ENCODE results near the gene ZSCAN1. TPM values are rescaled to one million over a fixed set of nuclear protein-coding genes. Genes with fewer than 3 reads are reported as not detected.

The ZSCAN1 gene
- polyA plus RNA-seq, 5 donors: 1.1 to 2.7 (median 2.3) TPM

DNA sequence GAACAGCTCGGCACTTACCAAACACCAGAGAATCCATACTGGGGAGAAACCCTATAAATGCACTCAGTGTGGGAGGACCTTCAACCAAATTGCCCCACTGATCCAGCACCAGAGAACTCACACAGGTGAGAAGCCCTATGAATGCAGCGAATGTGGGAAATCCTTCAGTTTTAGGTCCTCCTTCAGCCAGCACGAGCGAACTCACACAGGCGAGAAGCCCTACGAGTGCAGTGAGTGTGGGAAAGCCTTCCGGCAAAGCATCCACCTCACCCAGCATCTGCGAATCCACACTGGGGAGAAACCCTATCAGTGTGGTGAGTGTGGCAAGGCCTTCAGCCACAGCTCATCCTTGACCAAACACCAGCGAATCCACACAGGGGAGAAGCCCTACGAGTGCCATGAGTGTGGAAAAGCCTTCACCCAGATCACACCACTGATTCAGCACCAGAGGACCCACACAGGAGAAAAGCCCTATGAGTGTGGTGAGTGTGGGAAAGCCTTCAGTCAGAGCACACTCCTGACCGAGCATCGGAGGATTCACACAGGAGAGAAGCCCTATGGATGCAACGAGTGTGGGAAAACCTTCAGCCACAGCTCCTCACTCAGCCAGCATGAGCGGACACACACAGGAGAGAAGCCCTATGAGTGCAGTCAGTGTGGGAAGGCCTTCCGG is 33.6 kb downstream of the ZSCAN1 start:
- no peak for DNase-seq

DNA sequence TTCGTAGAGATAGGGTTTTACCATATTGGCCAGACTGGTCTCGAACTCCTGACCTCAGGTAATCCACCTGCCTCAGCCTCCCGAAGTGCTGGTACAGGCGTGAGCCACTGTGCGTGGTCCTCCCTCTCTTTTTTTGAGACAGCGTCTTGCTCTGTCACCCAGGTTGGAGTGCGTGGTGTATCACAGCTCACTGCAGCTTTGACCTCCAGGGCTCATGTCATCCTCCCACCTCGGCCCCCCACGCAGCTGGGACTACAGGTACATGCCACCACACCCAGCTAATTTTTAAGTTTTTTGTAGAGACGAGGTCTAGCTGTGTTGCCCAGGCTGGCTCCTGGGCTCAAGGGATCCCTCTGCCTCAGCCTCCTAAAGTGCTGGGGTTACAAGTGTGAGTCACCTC is 46.0 kb downstream of the ZSCAN1 start:
- no peak for DNase-seq

DNA sequence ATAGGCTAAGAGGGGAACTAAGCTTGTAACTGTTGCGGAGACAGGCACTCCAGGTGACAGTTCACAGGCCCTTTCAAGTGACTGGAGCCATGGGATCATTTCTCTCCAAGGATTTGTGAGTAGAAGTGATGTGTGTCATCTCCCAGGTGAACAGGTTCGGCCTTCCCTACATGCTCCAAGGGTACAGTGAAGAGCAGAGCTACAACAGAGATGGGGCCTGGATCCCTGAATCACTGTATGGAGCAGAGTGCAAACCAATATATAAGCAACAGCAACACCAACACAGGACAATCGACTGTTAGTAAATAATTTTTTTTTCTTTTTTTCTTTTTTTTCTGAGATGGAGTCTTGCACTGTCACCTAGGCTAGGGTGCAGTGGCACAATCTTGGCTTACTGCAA is 49.2 kb downstream of the ZSCAN1 start:
- DNase-seq: no peak

DNA sequence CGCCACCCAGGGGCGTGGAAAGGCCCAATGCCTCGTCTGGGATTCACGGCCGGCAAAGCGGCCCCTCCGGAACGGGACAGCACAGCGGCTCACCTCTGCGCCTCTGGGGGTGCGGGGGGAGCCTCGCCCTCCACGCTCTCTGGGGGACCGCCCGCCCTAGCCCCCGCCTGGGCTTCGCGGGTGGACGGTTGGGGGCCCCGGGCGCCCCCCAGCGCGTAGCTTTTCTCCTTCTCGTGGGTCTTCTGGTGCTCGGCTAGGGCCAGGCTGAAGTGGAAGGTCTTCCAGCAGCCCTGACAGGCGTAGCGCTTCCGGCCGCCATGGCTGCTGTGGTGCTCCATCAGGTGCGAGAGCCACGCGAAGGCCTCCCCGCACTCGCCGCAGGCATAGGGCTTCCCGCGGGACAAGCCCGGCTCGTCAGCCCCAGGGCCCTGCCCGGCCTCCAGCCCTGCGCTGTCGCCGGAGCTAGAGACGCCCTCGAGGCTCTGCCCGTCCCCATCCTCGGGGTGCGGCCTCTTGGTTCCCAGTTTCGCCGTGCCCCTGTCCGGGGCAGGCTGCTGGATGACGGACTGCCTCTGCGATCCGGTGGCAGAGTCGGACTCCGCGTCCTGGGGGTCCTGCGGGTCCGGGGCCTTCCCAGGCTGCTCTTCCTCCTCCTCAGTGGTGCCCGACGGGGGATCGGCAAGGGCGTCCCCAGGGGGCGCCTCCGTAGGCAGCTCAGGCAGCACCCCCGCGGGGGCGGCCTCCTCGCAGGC is 50.9 kb downstream of the ZSCAN1 start:
- no peak for DNase-seq

DNA sequence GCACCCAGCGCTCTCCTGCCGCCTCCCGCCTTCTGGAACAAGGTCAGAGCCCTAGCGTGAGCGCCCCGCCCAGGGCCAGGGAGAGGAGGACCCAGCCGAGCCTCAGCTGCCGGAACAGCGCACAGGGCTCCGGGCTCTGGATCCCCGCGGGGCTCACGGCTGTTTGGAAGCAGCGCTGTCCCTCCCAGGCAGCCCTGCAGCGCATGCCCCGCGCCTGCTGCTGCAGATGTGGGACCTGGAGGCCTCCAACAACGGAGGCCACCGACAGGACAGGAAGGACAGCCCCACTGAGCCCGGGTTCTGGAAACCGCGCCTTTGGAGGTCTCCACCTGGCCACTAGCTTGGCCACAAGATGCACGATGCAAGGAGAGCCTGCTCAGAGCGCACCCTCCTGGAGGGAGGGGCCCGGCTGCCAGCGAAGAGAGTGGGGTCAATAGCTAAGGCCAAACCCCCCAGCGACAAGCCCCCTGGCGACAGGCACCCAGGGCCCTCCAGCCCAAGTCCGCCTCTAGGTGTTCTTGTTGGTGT is 51.6 kb downstream of the ZSCAN1 start:
- DNase-seq: no peak

DNA sequence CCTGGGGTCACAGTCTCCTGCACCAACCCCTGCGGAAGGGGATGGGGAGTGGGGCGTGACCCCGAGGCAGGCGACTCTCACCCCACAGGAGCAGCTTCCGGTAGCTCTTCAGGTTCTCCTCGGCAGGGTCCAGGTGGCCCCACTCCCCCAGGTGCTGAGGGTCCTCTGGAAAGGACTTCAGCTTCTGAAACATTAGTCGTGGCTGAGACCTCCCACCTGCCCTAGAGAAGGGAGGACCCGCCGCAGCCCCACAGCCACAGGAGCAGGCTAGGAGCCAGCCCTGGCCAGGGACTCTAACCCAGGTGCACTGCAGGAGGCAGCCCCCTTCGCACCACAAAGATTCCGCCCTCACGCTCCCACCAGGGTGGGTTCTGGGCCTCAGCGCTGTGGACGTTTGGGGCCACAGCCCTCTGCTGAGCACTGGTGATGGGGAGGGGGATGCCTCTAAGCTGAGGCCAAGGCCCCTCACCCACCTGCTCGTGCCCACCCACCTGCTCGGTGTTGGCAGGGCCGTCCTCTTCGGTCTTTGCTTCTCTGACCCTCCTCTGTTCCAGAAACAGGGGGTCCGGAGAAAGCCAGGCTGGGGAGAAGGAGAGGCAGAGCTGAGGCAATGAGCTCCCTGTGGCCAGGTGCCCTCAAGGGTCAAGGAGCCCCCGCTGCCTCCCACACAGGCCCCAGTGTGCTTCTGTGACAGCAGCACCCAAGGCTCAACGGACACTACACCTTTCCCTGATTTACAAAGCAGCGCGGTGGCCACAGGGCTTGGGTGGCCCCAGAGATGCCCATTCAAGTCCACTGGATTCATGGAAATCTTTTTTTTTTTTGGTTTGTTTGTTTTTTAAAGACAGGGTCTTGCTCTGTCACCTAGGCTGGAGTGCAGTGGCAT is 53.2 kb downstream of the ZSCAN1 start:
- no peak for DNase-seq

DNA sequence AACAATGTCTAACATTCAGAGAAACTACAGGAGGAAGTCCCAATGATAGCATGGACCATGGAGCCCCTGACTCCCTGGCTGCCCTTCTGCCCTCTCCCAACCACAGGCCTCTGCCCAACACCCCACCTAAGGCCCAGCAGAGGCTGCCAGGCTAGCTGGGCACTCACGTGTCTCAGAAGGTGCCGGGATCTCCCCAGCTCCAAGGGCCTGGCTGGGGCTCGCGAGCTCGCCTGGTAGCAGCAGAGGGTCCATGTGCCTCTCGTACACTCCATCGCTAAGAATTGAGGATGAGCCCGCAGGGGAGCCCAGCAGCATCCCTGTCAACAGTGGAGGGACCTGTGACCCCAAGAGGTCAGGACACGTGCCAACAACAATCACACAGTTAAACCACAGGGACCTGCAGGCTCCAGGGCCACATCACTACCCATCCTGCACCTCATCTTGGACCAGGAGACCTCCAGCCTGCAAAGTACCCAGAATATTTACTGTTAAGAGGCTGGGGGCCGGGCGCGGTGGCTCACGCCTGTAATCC is 54.8 kb downstream of the ZSCAN1 start:
- no peak for DNase-seq

DNA sequence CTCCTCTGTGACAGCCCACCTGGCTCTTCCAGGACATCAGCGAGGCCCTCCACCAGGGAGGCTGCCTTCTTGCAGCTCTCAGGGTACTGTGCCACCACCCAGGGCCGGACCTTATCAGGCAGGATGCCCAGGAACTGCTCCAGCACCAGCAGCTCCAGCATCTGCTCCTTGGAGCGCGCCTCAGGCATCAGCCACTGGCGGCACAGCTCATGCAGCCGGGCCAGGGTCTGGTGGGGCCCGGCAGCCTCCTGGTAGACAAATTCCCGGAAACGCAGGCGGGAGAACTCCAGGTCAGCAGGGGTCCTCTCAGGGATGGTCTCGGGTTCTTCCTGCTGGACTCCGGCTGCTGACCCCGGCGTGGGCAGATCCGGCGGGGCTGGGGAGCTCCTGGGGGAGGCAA is 56.0 kb downstream of the ZSCAN1 start:
- no peak for DNase-seq

DNA sequence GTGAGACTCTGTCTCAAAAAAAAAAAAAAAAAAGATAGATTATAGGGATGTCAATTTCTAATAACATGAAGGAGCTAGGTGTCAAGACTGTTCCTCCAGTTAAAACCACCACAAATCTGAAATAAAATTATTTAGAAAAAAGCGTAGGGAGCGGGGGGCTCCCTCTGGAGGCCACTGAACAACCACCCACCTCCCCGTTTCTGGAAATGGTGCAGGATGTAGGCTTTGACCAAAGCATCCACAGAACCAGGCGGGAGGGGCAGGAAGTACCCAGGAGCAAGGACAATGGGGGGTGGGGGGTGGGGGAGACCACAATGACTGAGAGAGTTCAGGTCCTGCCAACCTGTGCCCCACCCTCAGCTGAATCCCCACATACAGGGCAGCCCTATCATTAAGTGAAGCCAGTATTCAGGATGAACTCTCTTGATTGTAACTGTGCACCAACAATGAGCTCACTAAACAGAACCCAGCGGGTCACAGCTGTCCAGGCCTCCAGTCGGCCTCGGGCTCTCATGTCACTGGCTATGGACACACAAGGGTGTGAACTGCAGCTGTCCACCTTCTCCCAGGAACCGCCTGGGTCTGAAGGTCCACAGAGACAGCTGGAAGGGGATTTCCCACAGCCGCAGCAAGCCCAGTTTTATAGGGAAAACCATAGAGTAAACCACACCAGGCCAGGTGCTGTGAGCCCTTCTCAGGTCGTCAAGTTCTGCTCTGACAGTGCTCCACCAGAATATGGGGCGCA is 57.6 kb downstream of the ZSCAN1 start:
- DNase-seq: no peak

DNA sequence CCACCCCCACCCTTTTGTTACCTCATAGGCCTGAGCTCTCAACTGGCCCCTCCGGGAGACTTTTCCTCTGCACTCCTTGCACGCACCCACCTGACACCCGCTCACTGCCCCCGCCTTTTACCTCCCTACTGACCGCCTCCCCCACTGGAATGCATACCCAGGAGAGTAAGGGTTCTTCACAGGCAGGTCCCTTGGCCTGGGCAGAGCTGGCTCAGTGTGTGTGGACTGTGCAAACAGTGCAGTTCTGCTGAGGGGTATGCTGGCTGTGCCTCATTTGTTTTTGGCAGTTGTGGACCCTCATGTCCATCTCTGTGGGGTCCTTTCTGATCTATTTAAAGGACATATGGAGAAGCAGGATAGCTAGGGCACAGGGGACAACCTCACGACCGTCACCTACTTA is 59.2 kb downstream of the ZSCAN1 start:
- DNase-seq: no peak

DNA sequence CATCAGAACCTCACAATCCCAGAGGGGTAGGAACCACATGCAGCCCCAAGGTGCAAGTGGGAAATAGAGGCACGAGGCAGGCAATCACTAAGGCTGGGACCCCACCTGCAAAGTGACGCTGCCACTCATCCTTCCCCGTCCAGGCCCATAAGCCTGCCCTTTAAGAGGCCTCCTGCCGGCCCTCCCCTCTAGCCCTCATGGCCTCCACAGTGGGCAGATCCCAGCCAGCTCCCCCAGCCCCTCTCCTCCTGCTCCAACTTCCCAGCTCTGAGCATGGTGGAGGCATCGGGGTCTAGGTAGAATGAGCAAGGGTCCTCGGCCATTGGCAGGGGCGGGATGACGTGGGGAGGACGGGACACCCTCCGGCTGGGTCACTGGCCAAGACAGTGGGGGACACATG is 61.5 kb downstream of the ZSCAN1 start:
- no peak for DNase-seq

DNA sequence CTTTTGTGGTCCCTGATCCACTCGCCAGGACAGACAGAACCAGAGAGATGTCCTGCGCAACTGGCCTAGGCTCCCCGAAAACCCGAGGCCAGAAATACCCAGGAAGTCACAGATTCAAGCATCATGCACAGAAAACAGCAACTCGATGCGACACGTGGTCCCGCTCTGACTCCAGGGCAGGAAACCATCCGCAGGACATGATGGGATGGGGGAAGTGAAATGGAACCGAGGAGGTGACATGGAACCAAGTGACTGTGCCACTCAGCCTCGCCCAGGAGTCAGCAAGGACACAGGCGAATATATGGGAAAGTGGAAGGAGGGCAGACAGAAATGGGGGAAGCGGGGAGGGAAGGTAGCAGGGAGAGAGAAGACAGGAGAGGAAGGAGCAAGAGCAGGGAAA is 63.1 kb downstream of the ZSCAN1 start:
- no peak for DNase-seq

DNA sequence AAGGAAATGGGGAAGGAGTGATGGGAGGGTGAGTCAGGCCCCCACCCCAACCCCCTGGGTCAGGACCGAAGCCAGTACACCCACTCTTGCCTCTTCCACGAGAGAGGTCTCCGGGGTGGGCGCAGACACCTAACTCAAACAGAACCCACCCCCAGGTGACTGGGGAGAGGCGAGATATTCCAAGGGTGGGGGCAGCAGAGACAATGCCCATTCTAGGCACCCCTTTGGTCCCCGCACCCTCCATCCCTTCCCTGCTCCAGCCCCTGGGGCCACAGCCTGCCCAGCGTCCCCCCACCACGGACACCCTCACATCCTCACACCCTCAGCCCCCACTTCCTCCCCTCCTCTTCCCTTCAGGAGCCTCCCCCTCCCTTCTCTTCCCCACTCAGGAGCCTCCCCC is 63.5 kb downstream of the ZSCAN1 start:
- DNase-seq: no peak

DNA sequence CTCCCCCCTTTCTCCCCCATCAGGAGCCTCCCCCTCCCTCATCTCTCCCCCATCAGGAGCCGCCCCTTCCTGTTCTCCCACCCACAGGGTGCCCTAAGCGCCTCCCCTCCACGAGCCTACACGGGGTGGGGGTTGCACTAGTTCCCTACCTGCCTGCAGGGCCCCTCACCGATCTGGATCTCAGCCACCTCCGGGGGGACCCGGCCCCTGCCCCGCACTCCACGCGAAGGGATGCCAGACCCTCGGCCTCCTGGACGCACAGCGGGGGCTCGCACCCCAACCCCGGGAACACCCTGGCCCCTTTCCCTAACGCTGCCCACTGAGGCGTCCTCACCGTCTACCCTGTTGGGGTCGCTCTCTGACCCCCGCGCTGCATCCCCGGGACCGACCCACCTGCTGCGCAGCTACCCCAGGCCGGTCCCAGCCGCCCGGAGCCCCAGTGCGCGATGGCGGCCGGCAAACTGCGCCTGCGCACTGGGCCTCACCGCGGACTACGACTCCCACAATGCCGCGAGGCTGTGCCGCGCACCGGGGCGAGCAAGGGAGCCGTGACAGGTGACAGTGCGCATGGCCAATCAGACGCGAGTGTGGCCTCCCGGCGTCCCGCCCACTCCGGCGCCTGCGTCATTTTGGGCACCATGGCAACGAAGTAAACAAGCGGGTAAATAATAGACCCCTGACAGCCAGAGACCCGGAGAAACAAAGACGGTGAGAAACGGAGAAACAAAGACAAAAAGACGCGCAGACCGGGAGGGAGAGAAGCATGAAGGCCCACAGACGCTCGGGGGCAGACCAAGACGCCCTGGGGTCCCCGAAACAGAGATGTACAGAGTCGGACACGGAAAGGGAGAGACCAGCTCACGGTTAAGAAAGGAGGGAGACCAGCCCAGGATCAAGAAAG is 64.2 kb downstream of the ZSCAN1 start, which contains the start of gene ZSCAN18:
TSS of gene ZSCAN18 (minus strand) at position 451 of the 901 bp plus-strand sequence. CDS start 7,964 bp downstream, outside the sequence.
- DNase-seq: peak; percentile 99

DNA sequence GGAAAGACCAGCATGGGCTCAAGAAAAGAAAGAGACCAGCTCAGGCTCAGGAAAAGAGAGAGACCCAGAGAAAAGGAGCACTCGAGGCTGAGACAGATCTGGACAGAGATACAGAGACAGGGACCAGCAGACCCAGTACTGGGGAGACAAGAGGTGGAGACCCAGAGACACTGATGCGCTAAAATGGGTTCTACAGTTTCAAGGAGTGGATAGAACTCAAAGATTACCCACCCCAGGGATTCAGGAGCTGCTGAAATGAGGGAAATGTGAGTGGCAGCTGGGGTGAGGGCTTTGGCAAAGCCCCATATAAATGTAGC is 64.8 kb downstream of the ZSCAN1 start:
- no peak for DNase-seq

Other genes starting within 250 kb of the ZSCAN1 start
- 10 to 100 TPM; 12.4 to 18.1 (median 16.4) TPM for gene ZNF552, start 219.1 kb upstream of the ZSCAN1 start, polyA plus RNA-seq (ENCODE audit: insufficient read depth in 1 of 5, insufficient read length in 5 of 5, low replicate concordance in 1 of 5)
- 10 to 100 TPM in 4 of 5 donors, 1 to 10 TPM in 1; 9.5 to 17.0 (median 13.7) TPM for gene ZNF587B, start 203.7 kb upstream of the ZSCAN1 start, polyA plus RNA-seq (ENCODE audit: insufficient read depth in 1 of 5, insufficient read length in 5 of 5, low replicate concordance in 1 of 5)
- 10 to 100 TPM; 23.3 to 39.1 (median 34.8) TPM for gene ZNF587, start 184.2 kb upstream of the ZSCAN1 start, polyA plus RNA-seq (ENCODE audit: insufficient read depth in 1 of 5, insufficient read length in 5 of 5, low replicate concordance in 1 of 5)
- 10 to 100 TPM; 47.1 to 62.9 (median 61.2) TPM for gene ZNF814, start 145.0 kb upstream of the ZSCAN1 start, polyA plus RNA-seq (ENCODE audit: insufficient read depth in 1 of 5, insufficient read length in 5 of 5, low replicate concordance in 1 of 5)
- 10 to 100 TPM; 19.6 to 41.3 (median 38.4) TPM for gene ZNF417, start 117.4 kb upstream of the ZSCAN1 start, polyA plus RNA-seq (ENCODE audit: insufficient read depth in 1 of 5, insufficient read length in 5 of 5, low replicate concordance in 1 of 5)
- 10 to 100 TPM; 17.5 to 38.2 (median 33.5) TPM for gene ZNF418, start 98.6 kb upstream of the ZSCAN1 start, polyA plus RNA-seq (ENCODE audit: insufficient read depth in 1 of 5, insufficient read length in 5 of 5, low replicate concordance in 1 of 5)
- gene ZNF256, start 86.3 kb upstream of the ZSCAN1 start, polyA plus RNA-seq (ENCODE audit: insufficient read depth in 1 of 5, insufficient read length in 5 of 5, low replicate concordance in 1 of 5): 10 to 100 TPM in 3 of 5 donors, 1 to 10 TPM in 2; 7.1 to 11.7 (median 10.7) TPM
- 1 to 10 TPM; 2.5 to 4.8 (median 3.9) TPM for gene C19orf18, start 59.5 kb upstream of the ZSCAN1 start, polyA plus RNA-seq (ENCODE audit: insufficient read depth in 1 of 5, insufficient read length in 5 of 5, low replicate concordance in 1 of 5)
- 10 to 100 TPM; 25.8 to 33.2 (median 30.0) TPM for gene ZNF606, start 31.2 kb upstream of the ZSCAN1 start, polyA plus RNA-seq (ENCODE audit: insufficient read depth in 1 of 5, insufficient read length in 5 of 5, low replicate concordance in 1 of 5)
- gene ZNF135, start 25.3 kb downstream of the ZSCAN1 start, polyA plus RNA-seq (ENCODE audit: insufficient read depth in 1 of 5, insufficient read length in 5 of 5, low replicate concordance in 1 of 5): 10 to 100 TPM; 18.3 to 35.3 (median 29.7) TPM
- gene ZSCAN18, start 64.2 kb downstream of the ZSCAN1 start, polyA plus RNA-seq (ENCODE audit: insufficient read depth in 1 of 5, insufficient read length in 5 of 5, low replicate concordance in 1 of 5): 10 to 100 TPM; 70.8 to 94.7 (median 88.9) TPM
- gene ZNF329, start 116.8 kb downstream of the ZSCAN1 start, polyA plus RNA-seq (ENCODE audit: insufficient read depth in 1 of 5, insufficient read length in 5 of 5, low replicate concordance in 1 of 5): 10 to 100 TPM; 16.5 to 22.7 (median 19.8) TPM
- 10 to 100 TPM; 15.9 to 23.2 (median 21.8) TPM for gene ZNF274, start 149.0 kb downstream of the ZSCAN1 start, polyA plus RNA-seq (ENCODE audit: insufficient read depth in 1 of 5, insufficient read length in 5 of 5, low replicate concordance in 1 of 5)
- gene ZNF544, start 194.9 kb downstream of the ZSCAN1 start, polyA plus RNA-seq (ENCODE audit: insufficient read depth in 1 of 5, insufficient read length in 5 of 5, low replicate concordance in 1 of 5): 10 to 100 TPM; 29.3 to 41.2 (median 39.0) TPM
- gene ZNF8, start 244.9 kb downstream of the ZSCAN1 start, polyA plus RNA-seq (ENCODE audit: insufficient read depth in 1 of 5, insufficient read length in 5 of 5, low replicate concordance in 1 of 5): 10 to 100 TPM in 1 of 5 donors, 1 to 10 TPM in 4; 7.0 to 10.4 (median 9.7) TPM